Measurements from ENCODE around the gene ITPR1.

The ITPR1 gene

DNA sequence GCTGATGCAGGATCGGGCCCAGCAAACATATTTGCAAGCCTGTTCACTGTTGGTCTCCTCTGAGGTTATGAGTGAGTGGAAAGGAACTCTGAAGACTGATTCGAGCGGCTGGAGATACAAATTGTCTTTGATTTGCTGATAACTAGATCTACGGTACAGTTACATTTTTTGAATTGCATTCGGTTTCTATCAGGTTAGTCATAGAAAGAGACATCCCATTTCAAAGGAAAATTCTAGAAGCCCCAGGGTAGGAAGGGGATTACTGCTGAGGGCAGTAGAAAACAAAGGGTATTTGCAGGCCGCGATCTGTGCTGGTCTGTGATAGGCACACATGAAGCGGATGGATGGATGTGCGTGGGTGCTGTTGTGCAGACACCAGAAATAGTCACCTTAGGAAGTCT, 228.4 kb downstream of the ITPR1 start (continued):
- TF ChIP-seq, protein P1, sequence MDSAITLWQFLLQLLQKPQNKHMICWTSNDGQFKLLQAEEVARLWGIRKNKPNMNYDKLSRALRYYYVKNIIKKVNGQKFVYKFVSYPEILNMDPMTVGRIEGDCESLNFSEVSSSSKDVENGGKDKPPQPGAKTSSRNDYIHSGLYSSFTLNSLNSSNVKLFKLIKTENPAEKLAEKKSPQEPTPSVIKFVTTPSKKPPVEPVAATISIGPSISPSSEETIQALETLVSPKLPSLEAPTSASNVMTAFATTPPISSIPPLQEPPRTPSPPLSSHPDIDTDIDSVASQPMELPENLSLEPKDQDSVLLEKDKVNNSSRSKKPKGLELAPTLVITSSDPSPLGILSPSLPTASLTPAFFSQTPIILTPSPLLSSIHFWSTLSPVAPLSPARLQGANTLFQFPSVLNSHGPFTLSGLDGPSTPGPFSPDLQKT (IDR thresholded peaks at IDR 0.05; ENCODE audit: borderline replicate concordance, low read depth, low read length), result no peak
- TF ChIP-seq ZNF169 (tag by site-specific recombination; IDR thresholded peaks at IDR 0.05) (no peak), ZNF133 (tag by site-specific recombination; IDR thresholded peaks at IDR 0.05) (no peak), ZXDB (tag by site-specific recombination; IDR thresholded peaks at IDR 0.05) (no peak)
- TF ChIP-seq, protein P2, sequence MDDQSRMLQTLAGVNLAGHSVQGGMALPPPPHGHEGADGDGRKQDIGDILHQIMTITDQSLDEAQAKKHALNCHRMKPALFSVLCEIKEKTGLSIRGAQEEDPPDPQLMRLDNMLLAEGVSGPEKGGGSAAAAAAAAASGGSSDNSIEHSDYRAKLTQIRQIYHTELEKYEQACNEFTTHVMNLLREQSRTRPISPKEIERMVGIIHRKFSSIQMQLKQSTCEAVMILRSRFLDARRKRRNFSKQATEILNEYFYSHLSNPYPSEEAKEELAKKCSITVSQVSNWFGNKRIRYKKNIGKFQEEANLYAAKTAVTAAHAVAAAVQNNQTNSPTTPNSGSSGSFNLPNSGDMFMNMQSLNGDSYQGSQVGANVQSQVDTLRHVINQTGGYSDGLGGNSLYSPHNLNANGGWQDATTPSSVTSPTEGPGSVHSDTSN (CRISPR knock-in tag; IDR thresholded peaks at IDR 0.05), result no peak
- TF ChIP-seq, protein P3, sequence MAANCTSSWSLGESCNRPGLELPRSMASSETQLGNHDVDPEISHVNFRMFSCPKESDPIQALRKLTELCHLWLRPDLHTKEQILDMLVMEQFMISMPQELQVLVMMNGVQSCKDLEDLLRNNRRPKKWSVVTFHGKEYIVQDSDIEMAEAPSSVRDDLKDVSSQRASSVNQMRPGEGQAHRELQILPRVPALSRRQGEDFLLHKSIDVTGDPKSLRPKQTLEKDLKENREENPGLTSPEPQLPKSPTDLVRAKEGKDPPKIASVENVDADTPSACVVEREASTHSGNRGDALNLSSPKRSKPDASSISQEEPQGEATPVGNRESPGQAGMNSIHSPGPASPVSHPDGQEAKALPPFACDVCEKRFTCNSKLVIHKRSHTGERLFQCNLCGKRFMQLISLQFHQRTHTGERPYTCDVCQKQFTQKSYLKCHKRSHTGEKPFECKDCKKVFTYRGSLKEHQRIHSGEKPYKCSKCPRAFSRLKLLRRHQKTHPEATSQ (tag by site-specific recombination; IDR thresholded peaks at IDR 0.05), result no peak
- TF ChIP-seq, protein P4, sequence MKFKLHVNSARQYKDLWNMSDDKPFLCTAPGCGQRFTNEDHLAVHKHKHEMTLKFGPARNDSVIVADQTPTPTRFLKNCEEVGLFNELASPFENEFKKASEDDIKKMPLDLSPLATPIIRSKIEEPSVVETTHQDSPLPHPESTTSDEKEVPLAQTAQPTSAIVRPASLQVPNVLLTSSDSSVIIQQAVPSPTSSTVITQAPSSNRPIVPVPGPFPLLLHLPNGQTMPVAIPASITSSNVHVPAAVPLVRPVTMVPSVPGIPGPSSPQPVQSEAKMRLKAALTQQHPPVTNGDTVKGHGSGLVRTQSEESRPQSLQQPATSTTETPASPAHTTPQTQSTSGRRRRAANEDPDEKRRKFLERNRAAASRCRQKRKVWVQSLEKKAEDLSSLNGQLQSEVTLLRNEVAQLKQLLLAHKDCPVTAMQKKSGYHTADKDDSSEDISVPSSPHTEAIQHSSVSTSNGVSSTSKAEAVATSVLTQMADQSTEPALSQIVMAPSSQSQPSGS (tag by site-specific recombination; IDR thresholded peaks at IDR 0.05; ENCODE audit: low read depth), result no peak

DNA sequence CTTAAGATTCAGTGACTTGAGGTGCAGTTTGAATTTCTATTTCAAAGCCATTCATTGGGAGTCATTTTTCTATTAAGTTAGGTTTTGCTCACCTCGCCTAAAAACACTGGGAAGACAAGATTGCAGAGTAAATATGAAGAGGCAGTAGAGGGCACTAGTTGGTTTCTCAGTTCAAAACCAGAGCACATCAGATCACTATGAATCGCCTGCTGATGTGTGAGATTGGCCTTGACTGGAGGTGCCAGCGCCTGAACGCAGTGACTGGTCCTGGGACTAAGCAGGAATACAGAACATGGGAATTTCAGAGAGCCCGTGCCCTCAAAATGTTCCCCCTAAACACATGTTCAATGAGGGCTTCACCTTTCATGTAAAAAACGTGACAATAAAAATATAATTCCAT, 229.0 kb downstream of the ITPR1 start:
- Histone ChIP-seq H3K27ac (ENCODE audit: extremely low read depth, low read depth, low read length) (no peak overlapping the region), H3K36me3 (ENCODE audit: control insufficient read depth in 2 of 2, insufficient read depth in 1 of 2, low read length in 2 of 2) (peaks cover 0 to 7% of the 10 kb centered on the region in 2 experiments; a peak in 1 of 3 replicates), H3K4me3 (ENCODE audit: low read depth, low read length) (no peak overlapping the region), H3K4me1 (ENCODE audit: control insufficient read depth, insufficient read depth, low read length) (no peaks in the 10 kb centered on the region), H3K9me3 (ENCODE audit: control insufficient read depth, insufficient read depth, low read depth, low read length) (no peaks in the 10 kb centered on the region)
- POLR2A ChIA-PET, result interaction anchor here (2.9 kb wide), 1 partner anchor 257 kb away, joined by 18 read pairs; the partner anchor contains the start of gene BHLHE40
- CTCF ChIA-PET, result interaction anchor here (0.7 to 3.8 kb wide), 8 partner anchors 11 to 337 kb away, joined by 3 to 52 read pairs (median 5); no protein-coding TSS in a partner anchor
- TF ChIP-seq ZNF654 (tag by site-specific recombination; IDR thresholded peaks at IDR 0.05; ENCODE audit: low read depth) (peak; percentile 75), KLF10 (tag by site-specific recombination; IDR thresholded peaks at IDR 0.05) (no peak), ZNF10 (tag by site-specific recombination; IDR thresholded peaks at IDR 0.05) (no peak)
- TF ChIP-seq, protein P5, sequence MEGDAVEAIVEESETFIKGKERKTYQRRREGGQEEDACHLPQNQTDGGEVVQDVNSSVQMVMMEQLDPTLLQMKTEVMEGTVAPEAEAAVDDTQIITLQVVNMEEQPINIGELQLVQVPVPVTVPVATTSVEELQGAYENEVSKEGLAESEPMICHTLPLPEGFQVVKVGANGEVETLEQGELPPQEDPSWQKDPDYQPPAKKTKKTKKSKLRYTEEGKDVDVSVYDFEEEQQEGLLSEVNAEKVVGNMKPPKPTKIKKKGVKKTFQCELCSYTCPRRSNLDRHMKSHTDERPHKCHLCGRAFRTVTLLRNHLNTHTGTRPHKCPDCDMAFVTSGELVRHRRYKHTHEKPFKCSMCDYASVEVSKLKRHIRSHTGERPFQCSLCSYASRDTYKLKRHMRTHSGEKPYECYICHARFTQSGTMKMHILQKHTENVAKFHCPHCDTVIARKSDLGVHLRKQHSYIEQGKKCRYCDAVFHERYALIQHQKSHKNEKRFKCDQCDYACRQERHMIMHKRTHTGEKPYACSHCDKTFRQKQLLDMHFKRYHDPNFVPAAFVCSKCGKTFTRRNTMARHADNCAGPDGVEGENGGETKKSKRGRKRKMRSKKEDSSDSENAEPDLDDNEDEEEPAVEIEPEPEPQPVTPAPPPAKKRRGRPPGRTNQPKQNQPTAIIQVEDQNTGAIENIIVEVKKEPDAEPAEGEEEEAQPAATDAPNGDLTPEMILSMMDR (tag by site-specific recombination; IDR thresholded peaks at IDR 0.05), result peak; percentile 27; the same call in 1 of the 2 replicates

GRCh38 chr3:4724051-4724629, 231.0 kb downstream of the ITPR1 start:
- POLR2A ChIA-PET, result no interaction called here
- TF ChIP-seq FEZF1 (tag by site-specific recombination; IDR thresholded peaks at IDR 0.05) (no peak), HOXD13 (CRISPR knock-in tag; IDR thresholded peaks at IDR 0.05; ENCODE audit: borderline replicate concordance) (no peak), ZFP3 (tag by site-specific recombination; IDR thresholded peaks at IDR 0.05; ENCODE audit: low read depth) (no peak), ZEB2 (tag by site-specific recombination; IDR thresholded peaks at IDR 0.05) (no peak), ZBTB26 (tag by site-specific recombination; optimal IDR thresholded peaks at IDR 0.05) (no peak), ZSCAN23 (tag by site-specific recombination; IDR thresholded peaks at IDR 0.05) (no peak), ZNF23 (tag by site-specific recombination; IDR thresholded peaks at IDR 0.05; ENCODE audit: borderline replicate concordance) (no peak)
- TF ChIP-seq, protein P1 (IDR thresholded peaks at IDR 0.05; ENCODE audit: borderline replicate concordance, low read depth, low read length), result no peak
- TF ChIP-seq, protein P4 (tag by site-specific recombination; IDR thresholded peaks at IDR 0.05; ENCODE audit: low read depth), result no peak

More at GRCh38 chr3:4724051-4724629, 231.0 kb downstream of the ITPR1 start:
- Histone ChIP-seq H3K4me3 (ENCODE audit: low read depth, low read length) (no peak overlapping the region), H3K4me1 (ENCODE audit: control insufficient read depth, insufficient read depth, low read length) (no peaks in the 10 kb centered on the region), H3K9me3 (ENCODE audit: control insufficient read depth, insufficient read depth, low read depth, low read length) (no peaks in the 10 kb centered on the region), H3K27ac (ENCODE audit: extremely low read depth, low read depth, low read length) (no peak overlapping the region), H3K36me3 (ENCODE audit: control insufficient read depth in 2 of 2, insufficient read depth in 1 of 2, low read length in 2 of 2) (peaks cover 0 to 7% of the 10 kb centered on the region in 2 experiments; a peak in 1 of 3 replicates)
- CTCF ChIA-PET, result interaction anchor here (0.9 kb wide), 1 partner anchor 296 kb away, joined by 3 read pairs; no protein-coding TSS in a partner anchor

All from HEK293 (cell line).